HEK293 (cell line): ENCODE data around the gene LYPD6B.
A peak's percentile ranks its signal among the peaks of the same experiment; 100 is the strongest.

ENCODE experiments used
- BCL11B ChIP-seq: fragments of 450-650 bp; formaldehyde crosslinking; IDR thresholded peaks from 2 replicates; pipeline ENCODE4 v1.5.1; 2016; ENCODE audit warnings: low read depth, missing biosample characterization, missing genetic modification characterization
- GLI4 ChIP-seq: fragments of 450-650 bp; formaldehyde crosslinking; IDR thresholded peaks from 2 replicates; pipeline ENCODE4 v1.5.1; 2016; ENCODE audit warnings: missing biosample characterization, missing genetic modification characterization
- HOXA7 ChIP-seq: sonication (generic); formaldehyde crosslinking; IDR thresholded peaks from 2 replicates; pipeline ENCODE4 v1.8.1; 2022; ENCODE audit warnings: missing genetic modification reagents, borderline replicate concordance
- MEIS1 ChIP-seq: sonication (generic); formaldehyde crosslinking; IDR thresholded peaks from 2 replicates; pipeline ENCODE4 v1.8.1; 2022; ENCODE audit warnings: missing genetic modification reagents, mild to moderate bottlenecking, borderline replicate concordance
- SETDB1 ChIP-seq: IDR thresholded peaks from one replicate; pipeline ENCODE4 v1.6.1; 2017; ENCODE audit warnings: mild to moderate bottlenecking, low read length, moderate library complexity, mixed read lengths; ENCODE audit not compliant: insufficient read length
- YY2 ChIP-seq: fragments of 450-650 bp; formaldehyde crosslinking; IDR thresholded peaks from 2 replicates; pipeline ENCODE4 v1.5.1; 2016; ENCODE audit warnings: missing biosample characterization, missing genetic modification characterization
- ZBTB48 ChIP-seq: fragments of 450-650 bp; formaldehyde crosslinking; IDR thresholded peaks from 2 replicates; pipeline ENCODE4 v1.5.1; 2016; ENCODE audit warnings: missing biosample characterization, missing genetic modification characterization
- ZNF138 ChIP-seq: fragments of 450-650 bp; formaldehyde crosslinking; IDR thresholded peaks from 2 replicates; pipeline ENCODE4 v1.5.1; 2016; ENCODE audit warnings: missing biosample characterization, missing genetic modification characterization, borderline replicate concordance
- ZNF155 ChIP-seq: fragments of 450-650 bp; formaldehyde crosslinking; IDR thresholded peaks from 2 replicates; pipeline ENCODE4 v1.5.1; 2016; ENCODE audit warnings: missing biosample characterization, missing genetic modification characterization
- ZNF239 ChIP-seq: fragments of 450-650 bp; formaldehyde crosslinking; IDR thresholded peaks from 2 replicates; pipeline ENCODE4 v1.5.1; 2016; ENCODE audit warnings: missing biosample characterization, missing genetic modification characterization
- ZNF266 ChIP-seq: fragments of 450-650 bp; formaldehyde crosslinking; IDR thresholded peaks from 2 replicates; pipeline ENCODE4 v1.5.1; 2016; ENCODE audit warnings: missing biosample characterization, missing genetic modification characterization, low read depth
- ZNF335 ChIP-seq: fragments of 450-650 bp; formaldehyde crosslinking; conservative IDR thresholded peaks from 2 replicates; pipeline ENCODE4 v1.5.1; 2016; ENCODE audit warnings: missing biosample characterization, missing genetic modification characterization
- ZNF350 ChIP-seq: fragments of 450-650 bp; formaldehyde crosslinking; IDR thresholded peaks from 2 replicates; pipeline ENCODE4 v1.5.0; 2017; ENCODE audit warnings: missing biosample characterization, mild to moderate bottlenecking, missing genetic modification characterization
- ZNF544 ChIP-seq: fragments of 450-650 bp; formaldehyde crosslinking; IDR thresholded peaks from 2 replicates; pipeline ENCODE4 v1.5.0; 2017; ENCODE audit warnings: missing biosample characterization, missing genetic modification characterization
- ZNF560 ChIP-seq: fragments of 450-650 bp; formaldehyde crosslinking; IDR thresholded peaks from 2 replicates; pipeline ENCODE4 v1.5.1; 2017; ENCODE audit warnings: missing biosample characterization, missing genetic modification characterization, borderline replicate concordance
- ZNF571 ChIP-seq: fragments of 450-650 bp; formaldehyde crosslinking; IDR thresholded peaks from 2 replicates; pipeline ENCODE4 v1.5.0; 2017; ENCODE audit warnings: missing biosample characterization, missing genetic modification characterization
- ZNF621 ChIP-seq: fragments of 450-650 bp; formaldehyde crosslinking; IDR thresholded peaks from 2 replicates; pipeline ENCODE4 v1.5.1; 2017; ENCODE audit warnings: missing biosample characterization, missing genetic modification characterization
- ZNF624 ChIP-seq: fragments of 450-650 bp; formaldehyde crosslinking; IDR thresholded peaks from 2 replicates; pipeline ENCODE4 v1.5.1; 2017; ENCODE audit warnings: missing biosample characterization, missing genetic modification characterization
- ZNF768 ChIP-seq: fragments of 450-650 bp; formaldehyde crosslinking; IDR thresholded peaks from 2 replicates; pipeline ENCODE4 v1.5.1; 2018; ENCODE audit warnings: missing biosample characterization, mild to moderate bottlenecking, missing genetic modification characterization
- ZNF843 ChIP-seq: fragments of 450-650 bp; formaldehyde crosslinking; IDR thresholded peaks from 2 replicates; pipeline ENCODE4 v1.5.1; 2016; ENCODE audit warnings: missing biosample characterization, missing genetic modification characterization
- TF ChIP-seq, protein P1 (sequence below): fragments of 450-650 bp; formaldehyde crosslinking; IDR thresholded peaks from 2 replicates; pipeline ENCODE4 v1.5.1; 2016; ENCODE audit warnings: missing biosample characterization, missing genetic modification characterization
- TF ChIP-seq, protein P2 (sequence below): fragments of 450-650 bp; formaldehyde crosslinking; IDR thresholded peaks from 2 replicates; pipeline ENCODE4 v1.5.1; 2016; ENCODE audit warnings: missing biosample characterization, missing genetic modification characterization
- TF ChIP-seq, protein P3 (sequence below): fragments of 450-650 bp; IDR thresholded peaks from 2 replicates; pipeline ENCODE4 v1.5.1; 2018; ENCODE audit warnings: missing biosample characterization, mild to moderate bottlenecking, missing genetic modification characterization
- TF ChIP-seq, protein P4 (sequence below): fragments of 450-650 bp; formaldehyde crosslinking; IDR thresholded peaks from 2 replicates; pipeline ENCODE4 v1.5.1; 2016; ENCODE audit warnings: missing biosample characterization, missing genetic modification characterization
- TF ChIP-seq, protein P5 (sequence below): fragments of 450-650 bp; formaldehyde crosslinking; IDR thresholded peaks from 2 replicates; pipeline ENCODE4 v1.5.1; 2017; ENCODE audit warnings: missing biosample characterization, missing genetic modification characterization
- TF ChIP-seq, protein P6 (sequence below): fragments of 450-650 bp; formaldehyde crosslinking; IDR thresholded peaks from 2 replicates; pipeline ENCODE4 v1.5.1; 2016; ENCODE audit warnings: missing biosample characterization, missing genetic modification characterization, borderline replicate concordance

Gene LYPD6B

DNA sequence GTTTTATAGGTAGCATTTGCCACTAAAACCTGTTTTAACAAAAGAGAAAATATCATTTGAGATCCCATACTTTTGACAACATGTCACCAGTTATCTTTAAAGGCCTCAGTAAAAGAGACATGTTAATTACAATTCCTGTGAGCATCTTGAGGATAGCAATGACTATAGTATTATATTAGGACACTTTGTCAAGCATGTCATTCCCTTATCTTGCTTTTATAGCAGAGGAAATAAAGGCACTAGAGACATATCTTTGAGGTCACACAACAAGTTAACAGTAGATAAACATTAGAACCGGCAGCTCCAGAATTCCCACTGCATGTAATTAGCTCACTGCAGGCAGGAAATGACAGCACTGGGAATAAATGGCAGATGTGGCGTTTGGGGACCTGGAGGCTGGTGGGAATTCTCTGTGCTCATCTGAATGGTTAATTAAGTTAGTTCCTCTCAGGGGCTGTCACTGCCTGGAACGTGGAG is 25.9 kb downstream of the LYPD6B start (continued):
- TF ChIP-seq, protein P1, sequence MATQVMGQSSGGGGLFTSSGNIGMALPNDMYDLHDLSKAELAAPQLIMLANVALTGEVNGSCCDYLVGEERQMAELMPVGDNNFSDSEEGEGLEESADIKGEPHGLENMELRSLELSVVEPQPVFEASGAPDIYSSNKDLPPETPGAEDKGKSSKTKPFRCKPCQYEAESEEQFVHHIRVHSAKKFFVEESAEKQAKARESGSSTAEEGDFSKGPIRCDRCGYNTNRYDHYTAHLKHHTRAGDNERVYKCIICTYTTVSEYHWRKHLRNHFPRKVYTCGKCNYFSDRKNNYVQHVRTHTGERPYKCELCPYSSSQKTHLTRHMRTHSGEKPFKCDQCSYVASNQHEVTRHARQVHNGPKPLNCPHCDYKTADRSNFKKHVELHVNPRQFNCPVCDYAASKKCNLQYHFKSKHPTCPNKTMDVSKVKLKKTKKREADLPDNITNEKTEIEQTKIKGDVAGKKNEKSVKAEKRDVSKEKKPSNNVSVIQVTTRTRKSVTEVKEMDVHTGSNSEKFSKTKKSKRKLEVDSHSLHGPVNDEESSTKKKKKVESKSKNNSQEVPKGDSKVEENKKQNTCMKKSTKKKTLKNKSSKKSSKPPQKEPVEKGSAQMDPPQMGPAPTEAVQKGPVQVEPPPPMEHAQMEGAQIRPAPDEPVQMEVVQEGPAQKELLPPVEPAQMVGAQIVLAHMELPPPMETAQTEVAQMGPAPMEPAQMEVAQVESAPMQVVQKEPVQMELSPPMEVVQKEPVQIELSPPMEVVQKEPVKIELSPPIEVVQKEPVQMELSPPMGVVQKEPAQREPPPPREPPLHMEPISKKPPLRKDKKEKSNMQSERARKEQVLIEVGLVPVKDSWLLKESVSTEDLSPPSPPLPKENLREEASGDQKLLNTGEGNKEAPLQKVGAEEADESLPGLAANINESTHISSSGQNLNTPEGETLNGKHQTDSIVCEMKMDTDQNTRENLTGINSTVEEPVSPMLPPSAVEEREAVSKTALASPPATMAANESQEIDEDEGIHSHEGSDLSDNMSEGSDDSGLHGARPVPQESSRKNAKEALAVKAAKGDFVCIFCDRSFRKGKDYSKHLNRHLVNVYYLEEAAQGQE (tag by site-specific recombination), result no peak
- no peak for TF ChIP-seq ZBTB48 (tag by site-specific recombination)
- no peak for TF ChIP-seq ZNF571 (tag by site-specific recombination)
- TF ChIP-seq ZNF155, result no peak
- TF ChIP-seq, protein P2, sequence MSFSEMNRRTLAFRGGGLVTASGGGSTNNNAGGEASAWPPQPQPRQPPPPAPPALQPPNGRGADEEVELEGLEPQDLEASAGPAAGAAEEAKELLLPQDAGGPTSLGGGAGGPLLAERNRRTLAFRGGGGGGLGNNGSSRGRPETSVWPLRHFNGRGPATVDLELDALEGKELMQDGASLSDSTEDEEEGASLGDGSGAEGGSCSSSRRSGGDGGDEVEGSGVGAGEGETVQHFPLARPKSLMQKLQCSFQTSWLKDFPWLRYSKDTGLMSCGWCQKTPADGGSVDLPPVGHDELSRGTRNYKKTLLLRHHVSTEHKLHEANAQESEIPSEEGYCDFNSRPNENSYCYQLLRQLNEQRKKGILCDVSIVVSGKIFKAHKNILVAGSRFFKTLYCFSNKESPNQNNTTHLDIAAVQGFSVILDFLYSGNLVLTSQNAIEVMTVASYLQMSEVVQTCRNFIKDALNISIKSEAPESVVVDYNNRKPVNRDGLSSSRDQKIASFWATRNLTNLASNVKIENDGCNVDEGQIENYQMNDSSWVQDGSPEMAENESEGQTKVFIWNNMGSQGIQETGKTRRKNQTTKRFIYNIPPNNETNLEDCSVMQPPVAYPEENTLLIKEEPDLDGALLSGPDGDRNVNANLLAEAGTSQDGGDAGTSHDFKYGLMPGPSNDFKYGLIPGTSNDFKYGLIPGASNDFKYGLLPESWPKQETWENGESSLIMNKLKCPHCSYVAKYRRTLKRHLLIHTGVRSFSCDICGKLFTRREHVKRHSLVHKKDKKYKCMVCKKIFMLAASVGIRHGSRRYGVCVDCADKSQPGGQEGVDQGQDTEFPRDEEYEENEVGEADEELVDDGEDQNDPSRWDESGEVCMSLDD (tag by site-specific recombination), result no peak
- peak; percentile 14 for TF ChIP-seq SETDB1
- peak; percentile 97 for TF ChIP-seq ZNF843 (tag by site-specific recombination)
- TF ChIP-seq ZNF621 (tag by site-specific recombination), result no peak
- no peak for TF ChIP-seq YY2 (tag by site-specific recombination)
- no peak for TF ChIP-seq GLI4 (tag by site-specific recombination)
- TF ChIP-seq ZNF239 (tag by site-specific recombination), result no peak
- no peak for TF ChIP-seq ZNF768
- TF ChIP-seq MEIS1 (CRISPR knock-in tag), result no peak
- no peak for TF ChIP-seq ZNF266 (tag by site-specific recombination)
- no peak for TF ChIP-seq ZNF350 (tag by site-specific recombination)
- no peak for TF ChIP-seq HOXA7 (CRISPR knock-in tag)
- TF ChIP-seq, protein P3, sequence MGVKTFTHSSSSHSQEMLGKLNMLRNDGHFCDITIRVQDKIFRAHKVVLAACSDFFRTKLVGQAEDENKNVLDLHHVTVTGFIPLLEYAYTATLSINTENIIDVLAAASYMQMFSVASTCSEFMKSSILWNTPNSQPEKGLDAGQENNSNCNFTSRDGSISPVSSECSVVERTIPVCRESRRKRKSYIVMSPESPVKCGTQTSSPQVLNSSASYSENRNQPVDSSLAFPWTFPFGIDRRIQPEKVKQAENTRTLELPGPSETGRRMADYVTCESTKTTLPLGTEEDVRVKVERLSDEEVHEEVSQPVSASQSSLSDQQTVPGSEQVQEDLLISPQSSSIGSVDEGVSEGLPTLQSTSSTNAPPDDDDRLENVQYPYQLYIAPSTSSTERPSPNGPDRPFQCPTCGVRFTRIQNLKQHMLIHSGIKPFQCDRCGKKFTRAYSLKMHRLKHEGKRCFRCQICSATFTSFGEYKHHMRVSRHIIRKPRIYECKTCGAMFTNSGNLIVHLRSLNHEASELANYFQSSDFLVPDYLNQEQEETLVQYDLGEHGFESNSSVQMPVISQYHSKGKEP, result peak; percentile 63; the same call in 1 of the 2 replicates
- no peak for TF ChIP-seq ZNF544 (tag by site-specific recombination)
- TF ChIP-seq ZNF138, result no peak
- no peak for TF ChIP-seq ZNF624 (tag by site-specific recombination)
- TF ChIP-seq, protein P4, sequence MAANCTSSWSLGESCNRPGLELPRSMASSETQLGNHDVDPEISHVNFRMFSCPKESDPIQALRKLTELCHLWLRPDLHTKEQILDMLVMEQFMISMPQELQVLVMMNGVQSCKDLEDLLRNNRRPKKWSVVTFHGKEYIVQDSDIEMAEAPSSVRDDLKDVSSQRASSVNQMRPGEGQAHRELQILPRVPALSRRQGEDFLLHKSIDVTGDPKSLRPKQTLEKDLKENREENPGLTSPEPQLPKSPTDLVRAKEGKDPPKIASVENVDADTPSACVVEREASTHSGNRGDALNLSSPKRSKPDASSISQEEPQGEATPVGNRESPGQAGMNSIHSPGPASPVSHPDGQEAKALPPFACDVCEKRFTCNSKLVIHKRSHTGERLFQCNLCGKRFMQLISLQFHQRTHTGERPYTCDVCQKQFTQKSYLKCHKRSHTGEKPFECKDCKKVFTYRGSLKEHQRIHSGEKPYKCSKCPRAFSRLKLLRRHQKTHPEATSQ (tag by site-specific recombination), result no peak
- TF ChIP-seq, protein P5, sequence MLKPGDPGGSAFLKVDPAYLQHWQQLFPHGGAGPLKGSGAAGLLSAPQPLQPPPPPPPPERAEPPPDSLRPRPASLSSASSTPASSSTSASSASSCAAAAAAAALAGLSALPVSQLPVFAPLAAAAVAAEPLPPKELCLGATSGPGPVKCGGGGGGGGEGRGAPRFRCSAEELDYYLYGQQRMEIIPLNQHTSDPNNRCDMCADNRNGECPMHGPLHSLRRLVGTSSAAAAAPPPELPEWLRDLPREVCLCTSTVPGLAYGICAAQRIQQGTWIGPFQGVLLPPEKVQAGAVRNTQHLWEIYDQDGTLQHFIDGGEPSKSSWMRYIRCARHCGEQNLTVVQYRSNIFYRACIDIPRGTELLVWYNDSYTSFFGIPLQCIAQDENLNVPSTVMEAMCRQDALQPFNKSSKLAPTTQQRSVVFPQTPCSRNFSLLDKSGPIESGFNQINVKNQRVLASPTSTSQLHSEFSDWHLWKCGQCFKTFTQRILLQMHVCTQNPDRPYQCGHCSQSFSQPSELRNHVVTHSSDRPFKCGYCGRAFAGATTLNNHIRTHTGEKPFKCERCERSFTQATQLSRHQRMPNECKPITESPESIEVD (tag by site-specific recombination), result peak; percentile 90
- no peak; the same call in 1 of the 2 replicates for TF ChIP-seq ZNF335
- TF ChIP-seq ZNF560 (tag by site-specific recombination), result no peak
- TF ChIP-seq, protein P6, sequence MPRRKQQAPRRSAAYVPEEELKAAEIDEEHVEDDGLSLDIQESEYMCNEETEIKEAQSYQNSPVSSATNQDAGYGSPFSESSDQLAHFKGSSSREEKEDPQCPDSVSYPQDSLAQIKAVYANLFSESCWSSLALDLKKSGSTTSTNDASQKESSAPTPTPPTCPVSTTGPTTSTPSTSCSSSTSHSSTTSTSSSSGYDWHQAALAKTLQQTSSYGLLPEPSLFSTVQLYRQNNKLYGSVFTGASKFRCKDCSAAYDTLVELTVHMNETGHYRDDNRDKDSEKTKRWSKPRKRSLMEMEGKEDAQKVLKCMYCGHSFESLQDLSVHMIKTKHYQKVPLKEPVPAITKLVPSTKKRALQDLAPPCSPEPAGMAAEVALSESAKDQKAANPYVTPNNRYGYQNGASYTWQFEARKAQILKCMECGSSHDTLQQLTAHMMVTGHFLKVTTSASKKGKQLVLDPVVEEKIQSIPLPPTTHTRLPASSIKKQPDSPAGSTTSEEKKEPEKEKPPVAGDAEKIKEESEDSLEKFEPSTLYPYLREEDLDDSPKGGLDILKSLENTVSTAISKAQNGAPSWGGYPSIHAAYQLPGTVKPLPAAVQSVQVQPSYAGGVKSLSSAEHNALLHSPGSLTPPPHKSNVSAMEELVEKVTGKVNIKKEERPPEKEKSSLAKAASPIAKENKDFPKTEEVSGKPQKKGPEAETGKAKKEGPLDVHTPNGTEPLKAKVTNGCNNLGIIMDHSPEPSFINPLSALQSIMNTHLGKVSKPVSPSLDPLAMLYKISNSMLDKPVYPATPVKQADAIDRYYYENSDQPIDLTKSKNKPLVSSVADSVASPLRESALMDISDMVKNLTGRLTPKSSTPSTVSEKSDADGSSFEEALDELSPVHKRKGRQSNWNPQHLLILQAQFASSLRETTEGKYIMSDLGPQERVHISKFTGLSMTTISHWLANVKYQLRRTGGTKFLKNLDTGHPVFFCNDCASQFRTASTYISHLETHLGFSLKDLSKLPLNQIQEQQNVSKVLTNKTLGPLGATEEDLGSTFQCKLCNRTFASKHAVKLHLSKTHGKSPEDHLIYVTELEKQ (tag by site-specific recombination), result no peak
- TF ChIP-seq BCL11B (tag by site-specific recombination), result peak; percentile 70; the same call in 1 of the 2 replicates
